H1 (cell line): Measurements from ENCODE around the gene PTPN18. TPM values are rescaled to one million over a fixed set of nuclear protein-coding genes. Genes with fewer than 3 reads are reported as not detected.
"Not testable (repeated sequence)": the region's sequence is repeated elsewhere in the genome, so short reads cannot be mapped to it uniquely, and the experiment has no call there.

Experiments
- CTCF ChIA-PET: fragments of 300-600 bp; sonication (Branson Sonifier 250); formaldehyde crosslinking; loops from one replicate; lab custom pipeline; 2021; ENCODE audit not compliant: partially characterized antibody; lab: Charles Lee
- POLR2A ChIA-PET: fragments of 300-600 bp; sonication (Branson Sonifier 250); formaldehyde crosslinking; loops from one replicate; lab custom pipeline; 2021; ENCODE audit warnings: inconsistent platforms; ENCODE audit not compliant: partially characterized antibody; lab: Charles Lee
- DNase-seq, 2 experiments: peaks; one replicate each; pipeline versions ENCODE4 v3.0.0 to v3.0.0-alpha.2; 2010 to 2022; ENCODE audit warnings: low spot score in 2 of 2, low read depth in 1 of 2, mixed read lengths in 1 of 2
- FAIRE-seq: peaks from 2 replicates; lab custom pipeline; 2011; peaks lifted over from hg19 to GRCh38; lab: Jason Lieb, UNC
- H2AFZ ChIP-seq: 2 replicates; pipeline ENCODE4 v1.8.1; 2012; ENCODE audit warnings: low read length, inconsistent platforms
- H2AK5ac ChIP-seq: 2 replicates; pipeline ENCODE4 v1.6.1; 2013; ENCODE audit warnings: low read depth, low read length
- H2BK120ac ChIP-seq: replicated peaks from 2 replicates; pipeline ENCODE3; 2013; ENCODE audit warnings: low read depth, low read length, inconsistent platforms
- H2BK12ac ChIP-seq: 2 replicates; pipeline ENCODE4 v1.6.1; 2013; ENCODE audit warnings: low read depth, low read length
- H2BK15ac ChIP-seq: 2 replicates; pipeline ENCODE4 v1.6.1; 2013; ENCODE audit warnings: low read length
- H2BK20ac ChIP-seq: 2 replicates; pipeline ENCODE4 v1.6.1; 2013; ENCODE audit warnings: low read length
- H2BK5ac ChIP-seq: 2 replicates; pipeline ENCODE4 v1.6.1; 2013; ENCODE audit warnings: low read depth, low read length
- H3K14ac ChIP-seq: 2 replicates; pipeline ENCODE4 v1.6.1; 2013; ENCODE audit warnings: inconsistent platforms; ENCODE audit not compliant: insufficient read length
- H3K18ac ChIP-seq: 2 replicates; pipeline ENCODE4 v1.6.1; 2013; ENCODE audit warnings: low read length; ENCODE audit errors: extremely low read depth
- H3K23ac ChIP-seq: 2 replicates; pipeline ENCODE4 v1.6.1; 2013; ENCODE audit warnings: inconsistent platforms; ENCODE audit not compliant: insufficient read length
- H3K23me2 ChIP-seq: 2 replicates; pipeline ENCODE4 v1.6.1; 2013; ENCODE audit warnings: low read depth, low read length
- H3K27ac ChIP-seq: 2 replicates; pipeline ENCODE4 v1.6.1; 2011; ENCODE audit warnings: low read depth, low read length, inconsistent platforms
- H3K27me3 ChIP-seq, 4 experiments: replicated peaks in 1 of 4; 1 replicate in 1 of 4; 2 replicates in 3 of 4; pipeline versions ENCODE4 v1.6.1 to v1.8.1; 2011 to 2013; ENCODE audit warnings: low read length in 3 of 4, mild to moderate bottlenecking in 3 of 4, inconsistent platforms in 2 of 4, mixed read lengths in 2 of 4, moderate library complexity in 1 of 4; ENCODE audit not compliant: control insufficient read depth in 3 of 4, insufficient read depth in 3 of 4; ENCODE audit errors: extremely low read depth in 1 of 4
- H3K36me3 ChIP-seq, 4 experiments: 2 replicates each; pipeline versions ENCODE4 v1.6.1 to v1.8.1; 2011 to 2013; ENCODE audit warnings: mild to moderate bottlenecking in 4 of 4, low read length in 3 of 4, moderate library complexity in 2 of 4, control low read depth in 1 of 4, inconsistent platforms in 1 of 4; ENCODE audit not compliant: insufficient read depth in 4 of 4, control insufficient read depth in 2 of 4
- H3K4ac ChIP-seq: replicated peaks from 2 replicates; pipeline ENCODE3; 2013; ENCODE audit warnings: low read length, low read depth, mixed read lengths, inconsistent platforms; ENCODE audit not compliant: insufficient read length
- H3K4me1 ChIP-seq, 4 experiments: replicated peaks in 1 of 4; 1 replicate in 1 of 4; 2 replicates in 3 of 4; pipeline versions ENCODE4 v1.6.1 to v1.8.1; 2011 to 2013; ENCODE audit warnings: low read length in 3 of 4, inconsistent platforms in 2 of 4, mixed read lengths in 1 of 4; ENCODE audit not compliant: insufficient read depth in 4 of 4, control insufficient read depth in 3 of 4
- H3K4me2 ChIP-seq, 2 experiments: 2 replicates each; pipeline versions ENCODE4 v1.6.1 to v1.8.1; 2011 to 2013; ENCODE audit warnings: low read depth in 2 of 2, low read length in 2 of 2, control low read depth in 1 of 2, inconsistent platforms in 1 of 2, mild to moderate bottlenecking in 1 of 2; ENCODE audit not compliant: insufficient read depth in 1 of 2
- H3K4me3 ChIP-seq, 4 experiments: fragments of 200-600, 300-600 bp in 1 of 4; sonication (generic), shearing (Covaris generic), sonication (Bioruptor Twin) in 1 of 4; 2 replicates each; pipeline versions ENCODE4 v1.5.1 to v1.8.1; 2011 to 2016; ENCODE audit warnings: low read length in 4 of 4, low read depth in 3 of 4, control low read depth in 2 of 4, inconsistent platforms in 2 of 4, mild to moderate bottlenecking in 2 of 4, mixed read lengths in 1 of 4, moderate library complexity in 1 of 4; ENCODE audit not compliant: insufficient read depth in 2 of 4; ENCODE audit errors: extremely low read depth in 1 of 4
- H3K56ac ChIP-seq: replicated peaks from 2 replicates; pipeline ENCODE3; 2013; ENCODE audit warnings: low read depth, mild to moderate bottlenecking, mixed read lengths, low read length, inconsistent platforms; ENCODE audit not compliant: insufficient read length
- H3K79me1 ChIP-seq: 2 replicates; pipeline ENCODE4 v1.6.1; 2013; ENCODE audit warnings: low read depth, low read length, control low read depth
- H3K79me2 ChIP-seq, 2 experiments: 2 replicates each; pipeline versions ENCODE4 v1.6.1 to v1.8.1; 2012 to 2013; ENCODE audit warnings: low read length in 2 of 2, mild to moderate bottlenecking in 2 of 2, inconsistent platforms in 1 of 2; ENCODE audit not compliant: insufficient read depth in 2 of 2, control insufficient read depth in 1 of 2
- H3K9ac ChIP-seq, 4 experiments: replicated peaks in 1 of 4; 1 replicate in 1 of 4; 2 replicates in 3 of 4; pipeline versions ENCODE4 v1.6.1 to v1.8.1; 2011 to 2013; ENCODE audit warnings: low read depth in 3 of 4, low read length in 3 of 4, control low read depth in 2 of 4, mild to moderate bottlenecking in 2 of 4, moderate library complexity in 2 of 4, inconsistent platforms in 1 of 4; ENCODE audit errors: extremely low read depth in 1 of 4
- H3K9me3 ChIP-seq, 2 experiments: 2 replicates each; pipeline versions ENCODE4 v1.6.1 to v1.8.1; 2012 to 2013; ENCODE audit warnings: mild to moderate bottlenecking in 2 of 2, moderate library complexity in 2 of 2, control low read depth in 1 of 2, inconsistent platforms in 1 of 2, low read depth in 1 of 2, low read length in 1 of 2, mixed read lengths in 1 of 2; ENCODE audit not compliant: insufficient read depth in 2 of 2
- H4K20me1 ChIP-seq, 2 experiments: replicated peaks in 1 of 2; 2 replicates each; pipeline versions ENCODE3 to v1.8.1; 2011 to 2013; ENCODE audit warnings: inconsistent platforms in 2 of 2, low read length in 2 of 2, mild to moderate bottlenecking in 1 of 2; ENCODE audit not compliant: insufficient read depth in 2 of 2, control insufficient read depth in 1 of 2
- H4K5ac ChIP-seq: 2 replicates; pipeline ENCODE4 v1.6.1; 2013; ENCODE audit warnings: low read length, low read depth, mixed read lengths, inconsistent platforms; ENCODE audit not compliant: insufficient read length
- H4K8ac ChIP-seq: 2 replicates; pipeline ENCODE4 v1.8.0; 2013; ENCODE audit warnings: mild to moderate bottlenecking, moderate library complexity, low read length, inconsistent platforms; ENCODE audit not compliant: insufficient read depth; ENCODE audit errors: extremely low read depth
- H4K91ac ChIP-seq: replicated peaks from 2 replicates; pipeline ENCODE3; 2013; ENCODE audit warnings: low read length, mixed read lengths, inconsistent platforms; ENCODE audit not compliant: insufficient read length
- WGBS, 2 experiments: shearing (Covaris generic) in 1 of 2; methylation state at CpG; one replicate each; pipeline versions ENCODE4 v1.1.6 to v1.1.7; 2013 to 2015; ENCODE audit warnings: low lambda C conversion rate in 2 of 2, mixed read lengths in 2 of 2, inconsistent platforms in 1 of 2, low coverage in 1 of 2, missing lambda C conversion rate in 1 of 2; ENCODE audit not compliant: insufficient replicate concordance in 2 of 2, insufficient coverage in 1 of 2, insufficient read length in 1 of 2; ENCODE audit errors: extremely low coverage in 1 of 2, missing lambda C conversion rate in 1 of 2; 5-methylcytosine and 5-hydroxymethylcytosine counted together
- polyA plus RNA-seq, 7 experiments: library from polyadenylated mRNA; depleted of rRNA in 3 of 7; stranded (reverse) in 5 of 7; unstranded in 2 of 7; fragments of >200 nt in 5 of 7; fragments of 200-250 nt in 2 of 7; gene quantifications; 1 replicate in 5 of 7; 2 replicates in 1 of 7; 4 replicates in 1 of 7; pipeline versions ENCODE4 v1.2.1 to v1.2.3, GENCODE V29; 2011 to 2013; ENCODE audit warnings: missing spikeins in 2 of 7, mixed read lengths in 2 of 7
- total RNA-seq: library from RNA; stranded (reverse); fragmentation: NEBNext Ultra II Directional; extraction: Animal tissue kit (Norgen Biotek cat#: 25700); gene quantifications from 2 replicates; pipeline ENCODE4 v1.2.1, GENCODE V29; 2021

Gene PTPN18
- total and polyA plus RNA-seq, 2 of the 8 experiments (the other 6 are each of a cell fraction or from before 2014, with no cell fraction given): 13.2 to 14.7 TPM

DNA sequence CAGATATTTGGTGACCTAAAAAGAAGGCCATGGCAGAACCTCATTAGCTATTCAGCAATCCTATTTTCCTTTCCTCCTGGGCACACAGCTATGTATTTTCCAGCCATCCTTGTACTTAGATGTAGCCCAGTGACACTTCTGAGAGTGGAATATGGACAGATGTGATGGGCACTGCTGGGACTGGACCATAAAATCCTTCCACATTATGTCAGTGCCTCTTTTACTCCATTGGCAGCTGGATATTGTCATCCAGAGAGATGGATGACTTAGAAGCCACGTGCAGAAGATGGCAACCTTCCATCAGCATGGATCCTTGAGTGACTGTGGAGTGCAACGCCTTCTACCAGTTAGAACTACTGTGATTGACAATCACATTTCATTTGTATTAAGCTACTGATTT lies 50.4 kb downstream of the PTPN18 start:
- H3K27ac ChIP-seq, H4K91ac ChIP-seq, H3K4ac ChIP-seq, H4K8ac ChIP-seq, FAIRE-seq, H3K23ac ChIP-seq, H3K18ac ChIP-seq, H2BK12ac ChIP-seq, H3K79me2 ChIP-seq, CTCF ChIA-PET, H3K23me2 ChIP-seq, H2AFZ ChIP-seq, H4K5ac ChIP-seq, DNase-seq, H3K56ac ChIP-seq, H2BK15ac ChIP-seq, POLR2A ChIA-PET, H3K36me3 ChIP-seq, H3K14ac ChIP-seq, H3K4me1 ChIP-seq, H3K27me3 ChIP-seq, H3K79me1 ChIP-seq, H3K4me3 ChIP-seq, H3K9ac ChIP-seq, H3K4me2 ChIP-seq, H2BK120ac ChIP-seq, H2BK5ac ChIP-seq, H2BK20ac ChIP-seq, H2AK5ac ChIP-seq, H4K20me1 ChIP-seq, H3K9me3 ChIP-seq: not testable (repeated sequence)
- WGBS, 2 experiments: no CpG with 5 or more reads among the region's 2 CpGs
